Measurements from ENCODE around the gene ADAM15. TPM values are rescaled to one million over a fixed set of nuclear protein-coding genes. Genes with fewer than 3 reads are reported as not detected.

The ADAM15 gene
- polyA plus RNA-seq, 1 donor from 2014 or later: 24.8 TPM

- H3K79me2 ChIP-seq (replicated peaks; ENCODE audit: insufficient read depth, low read length): peaks cover 8% of the 10 kb centered on the region
- no peaks in the 10 kb centered on the region for H3K9me2 ChIP-seq (ENCODE audit: insufficient read depth, low read length)
- no peak overlapping the region for H2AFZ ChIP-seq (ENCODE audit: low read depth, low read length)
- H3F3A ChIP-seq (ENCODE audit: insufficient read depth, low read length, poor library complexity, severe bottlenecking): no peaks in the 10 kb centered on the region
- no peaks in the 10 kb centered on the region for H3K36me3 ChIP-seq (ENCODE audit: insufficient read depth, low read length)
- H3K4me2 ChIP-seq (ENCODE audit: low read length): no peak overlapping the region
- no peaks in the 10 kb centered on the region for H4K20me1 ChIP-seq (ENCODE audit: insufficient read depth)
- TF ChIP-seq CTCF (IDR thresholded peaks at IDR 0.05; ENCODE audit: poor library complexity, severe bottlenecking) (no peak), EP300 (conservative IDR thresholded peaks at IDR 0.05; ENCODE audit: poor library complexity, severe bottlenecking) (no peak), TAF1 (IDR thresholded peaks at IDR 0.05; ENCODE audit: low read depth) (no peak), REST (IDR thresholded peaks at IDR 0.05; ENCODE audit: borderline replicate concordance) (no peak), EZH2 (IDR thresholded peaks at IDR 0.05; ENCODE audit: borderline replicate concordance, insufficient read depth, low read length, poor library complexity, severe bottlenecking) (no peak), POLR2AphosphoS5 (IDR thresholded peaks at IDR 0.05) (no peak)
- H3K27me3 ChIP-seq (ENCODE audit: insufficient read depth, low read depth, low read length): no peaks in the 10 kb centered on the region
- no peak overlapping the region for H3K9ac ChIP-seq (ENCODE audit: low read length)
- H3K27ac ChIP-seq (ENCODE audit: low read length): no peak overlapping the region
- H3K4me3 ChIP-seq (ENCODE audit: low read length): no peak overlapping the region
- no peaks in the 10 kb centered on the region for H3K9me3 ChIP-seq (ENCODE audit: low read length)
These were observed 17.5 kb downstream of the ADAM15 start for GRCh38 chr1:155068599-155068998.

GRCh38 chr1:155069551-155070157 is 18.5 kb downstream of the ADAM15 start:
- Histone ChIP-seq H3K4me2 (ENCODE audit: low read length) (no peak overlapping the region), H3K9ac (ENCODE audit: low read length) (peak overlapping the region; percentile 64), H3K79me2 (replicated peaks; ENCODE audit: insufficient read depth, low read length) (peaks cover 4% of the 10 kb centered on the region), H3F3A (ENCODE audit: insufficient read depth, low read length, poor library complexity, severe bottlenecking) (no peaks in the 10 kb centered on the region), H3K27ac (ENCODE audit: low read length) (peak overlapping the region; percentile 72), H3K9me2 (ENCODE audit: insufficient read depth, low read length) (no peaks in the 10 kb centered on the region), H3K36me3 (ENCODE audit: insufficient read depth, low read length) (no peaks in the 10 kb centered on the region), H4K20me1 (ENCODE audit: insufficient read depth) (no peaks in the 10 kb centered on the region), H2AFZ (ENCODE audit: low read depth, low read length) (peak overlapping the region; percentile 14), H3K27me3 (ENCODE audit: insufficient read depth, low read depth, low read length) (no peaks in the 10 kb centered on the region), H3K9me3 (ENCODE audit: low read length) (no peaks in the 10 kb centered on the region), H3K4me3 (ENCODE audit: low read length) (peak overlapping the region; percentile 63)
- TF ChIP-seq MXI1 (conservative IDR thresholded peaks at IDR 0.05; ENCODE audit: poor library complexity, severe bottlenecking) (no peak), CTCF (IDR thresholded peaks at IDR 0.05; ENCODE audit: poor library complexity, severe bottlenecking) (no peak)

Data from neural cell (in vitro differentiated cells).